ENCODE data around the gene RBM33.

The RBM33 gene

DNA sequence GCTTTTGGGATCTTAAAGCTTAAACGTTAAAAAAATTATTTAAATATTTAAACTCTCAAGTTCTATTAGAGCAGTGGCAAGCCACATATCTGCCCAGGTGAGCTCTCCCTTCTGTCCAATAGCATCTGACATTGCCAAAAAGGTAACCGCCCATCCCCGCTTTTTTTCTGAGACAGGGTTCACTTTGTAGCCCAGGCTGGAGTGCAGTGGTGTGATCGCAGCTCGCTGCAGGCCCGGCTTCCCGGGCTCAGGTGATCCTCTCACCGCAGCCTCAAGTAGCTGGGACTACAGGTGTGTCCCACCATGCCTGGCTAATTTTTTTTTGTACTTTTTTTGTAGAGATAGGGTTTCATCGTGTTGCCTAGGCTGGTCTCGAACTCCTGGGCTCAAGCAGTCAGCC, 83.2 kb downstream of the RBM33 start:
- DNase-seq (ENCODE audit: low read depth): no peak

DNA sequence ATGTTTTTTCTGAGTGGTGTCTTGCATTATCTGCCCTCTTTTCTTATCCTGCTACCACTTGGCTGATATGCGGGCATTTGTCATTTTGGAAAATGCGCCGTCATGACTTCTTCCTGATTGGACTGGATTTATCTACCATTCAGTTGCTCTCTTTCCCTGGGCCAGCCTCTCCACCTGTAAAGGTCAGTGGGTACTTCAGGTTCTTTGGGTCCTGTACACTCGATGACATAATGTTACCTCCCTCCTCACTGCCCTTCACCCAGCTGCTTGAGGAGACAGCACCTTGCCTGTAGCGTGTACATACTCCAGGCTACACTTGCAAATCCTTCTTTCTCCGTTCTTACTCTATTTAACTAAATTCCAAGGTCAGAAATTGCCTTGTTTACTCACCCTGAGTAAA, 83.7 kb downstream of the RBM33 start:
- no peak for DNase-seq (ENCODE audit: low read depth)

DNA sequence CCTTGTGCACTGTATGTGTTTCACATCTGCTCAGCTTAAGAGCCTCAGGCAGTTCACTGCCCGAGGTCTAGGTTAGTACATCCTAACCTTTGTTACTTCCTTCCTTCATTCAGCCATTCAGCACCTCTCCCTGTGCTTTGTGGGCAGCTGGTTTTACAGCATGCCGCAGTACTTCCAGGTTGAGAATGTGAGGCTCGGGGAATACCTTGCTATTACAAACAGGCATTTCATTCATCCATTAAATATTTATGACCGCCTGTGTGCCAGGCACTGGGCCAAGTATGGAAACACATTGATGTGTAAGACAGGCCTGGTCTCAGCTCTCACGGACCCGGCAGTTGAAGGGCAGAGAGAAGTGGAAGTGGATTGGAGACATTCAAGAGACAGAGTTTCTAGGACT, 85.4 kb downstream of the RBM33 start:
- DNase-seq (ENCODE audit: low read depth): no peak

DNA sequence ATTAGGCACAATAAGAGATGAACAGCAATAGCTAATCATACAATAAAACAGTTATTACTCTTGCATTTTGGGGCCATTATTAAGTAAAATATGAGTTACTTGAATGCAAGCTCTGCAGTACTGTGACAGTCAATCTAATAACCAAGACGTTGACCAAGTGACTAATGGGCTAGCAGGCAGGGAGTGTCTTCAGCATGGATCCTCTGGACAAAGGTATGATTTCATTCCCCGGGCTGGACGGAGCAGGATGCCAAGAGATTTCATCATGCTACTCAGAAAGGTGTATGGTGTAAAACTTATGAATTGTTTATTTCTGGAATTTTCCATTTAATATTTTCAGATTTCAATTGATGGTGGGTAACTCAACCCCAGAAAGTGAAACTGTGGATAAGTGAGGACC, 86.9 kb downstream of the RBM33 start:
- no peak for DNase-seq (ENCODE audit: low read depth)

DNA sequence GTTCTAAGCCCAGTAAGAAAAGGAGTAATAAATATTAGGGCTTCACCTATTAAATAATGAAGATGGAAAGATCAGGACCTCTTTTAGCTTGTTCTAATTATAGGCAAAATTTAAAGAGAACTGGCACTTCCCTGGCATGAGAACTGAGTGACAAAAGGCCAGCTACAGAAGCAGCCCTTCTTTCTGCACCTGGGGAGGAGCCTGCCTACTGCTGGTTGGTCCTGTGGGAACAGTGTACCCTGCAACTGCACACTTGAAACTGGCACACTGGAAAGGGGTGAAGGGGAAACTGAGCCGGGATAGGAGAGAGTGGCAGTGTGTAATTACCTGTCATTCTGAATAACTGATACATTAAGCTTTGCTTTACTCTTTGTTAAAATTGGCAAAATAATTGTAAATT, 87.4 kb downstream of the RBM33 start:
- DNase-seq (ENCODE audit: low read depth): no peak

DNA sequence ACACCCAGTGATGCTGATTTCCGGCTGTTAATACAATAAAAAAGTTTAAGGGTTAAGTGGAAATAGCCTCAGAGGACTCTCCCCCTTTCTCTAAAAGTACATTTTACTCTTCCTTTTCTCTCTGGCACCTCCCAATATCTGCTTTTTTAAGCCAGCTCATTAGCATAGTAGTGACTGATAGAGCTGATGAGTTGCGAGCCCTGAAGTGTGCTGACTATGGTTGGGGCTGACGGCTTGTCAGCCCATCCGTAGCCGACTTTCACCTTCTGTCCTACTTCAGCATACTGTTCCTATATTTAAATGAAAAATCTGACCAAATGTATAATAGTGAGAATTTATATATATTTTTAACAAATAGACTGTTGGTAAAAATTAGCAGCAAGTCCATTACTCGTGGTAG, 87.8 kb downstream of the RBM33 start:
- no peak for DNase-seq (ENCODE audit: low read depth)

DNA sequence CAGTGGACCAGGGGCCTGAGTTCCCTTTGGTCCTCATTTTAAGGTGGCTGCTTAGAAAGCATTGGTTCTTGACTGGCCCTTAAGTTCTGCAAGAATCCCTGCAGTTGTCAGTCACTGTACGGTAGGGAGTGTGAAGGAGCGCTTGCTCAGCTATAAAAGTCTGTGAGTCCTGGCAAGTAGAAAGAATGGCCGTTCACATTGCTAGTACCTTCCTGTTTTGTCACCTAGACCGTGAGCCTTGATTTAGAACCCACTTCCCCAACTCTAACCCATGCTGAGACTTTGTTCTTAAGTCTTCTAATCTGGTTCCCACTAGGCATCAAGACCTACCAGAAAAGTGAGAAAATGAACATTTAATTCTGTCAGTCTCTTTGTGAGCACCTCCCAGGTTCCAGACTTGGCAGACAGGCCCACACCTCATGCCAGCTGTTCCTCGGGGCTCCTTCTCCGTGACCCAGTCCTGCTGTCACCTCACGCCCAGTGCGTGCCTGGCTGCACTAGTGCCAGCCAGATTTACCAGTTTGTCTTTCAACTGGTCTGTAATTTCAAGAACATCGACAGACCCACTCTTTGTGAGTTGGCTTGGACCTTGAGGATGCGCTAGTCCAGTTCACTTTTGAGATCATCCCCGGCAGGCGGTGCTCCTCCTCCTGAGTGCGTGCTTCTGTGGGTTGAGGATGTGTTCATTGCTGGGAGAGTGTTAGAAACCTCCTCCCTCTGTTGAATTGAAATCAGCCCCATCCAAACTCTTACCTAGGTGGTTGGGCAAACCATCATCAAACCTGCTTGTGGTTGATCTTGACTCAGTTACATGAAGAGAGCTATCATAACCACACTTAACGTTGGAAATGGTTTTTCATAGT, 89.4 kb downstream of the RBM33 start:
- DNase-seq (ENCODE audit: low read depth): no peak

DNA sequence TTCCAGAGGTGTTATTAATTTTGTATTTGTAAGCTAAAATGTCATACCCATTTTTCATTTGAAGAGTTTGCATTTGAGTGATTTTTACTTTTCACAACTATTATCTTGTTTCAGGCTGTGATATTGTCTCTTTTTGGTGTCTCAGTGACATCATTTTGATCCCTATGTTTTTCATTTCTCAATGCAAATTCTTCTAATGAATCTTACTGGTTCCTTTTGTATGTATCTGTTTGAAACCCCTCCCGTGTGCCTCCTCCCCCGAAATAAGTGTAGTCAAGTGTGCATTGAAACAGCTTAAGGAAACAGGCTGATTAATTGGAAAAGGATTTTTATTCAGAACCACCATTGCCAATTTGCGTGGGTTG, 90.0 kb downstream of the RBM33 start:
- no peak for DNase-seq (ENCODE audit: low read depth)

DNA sequence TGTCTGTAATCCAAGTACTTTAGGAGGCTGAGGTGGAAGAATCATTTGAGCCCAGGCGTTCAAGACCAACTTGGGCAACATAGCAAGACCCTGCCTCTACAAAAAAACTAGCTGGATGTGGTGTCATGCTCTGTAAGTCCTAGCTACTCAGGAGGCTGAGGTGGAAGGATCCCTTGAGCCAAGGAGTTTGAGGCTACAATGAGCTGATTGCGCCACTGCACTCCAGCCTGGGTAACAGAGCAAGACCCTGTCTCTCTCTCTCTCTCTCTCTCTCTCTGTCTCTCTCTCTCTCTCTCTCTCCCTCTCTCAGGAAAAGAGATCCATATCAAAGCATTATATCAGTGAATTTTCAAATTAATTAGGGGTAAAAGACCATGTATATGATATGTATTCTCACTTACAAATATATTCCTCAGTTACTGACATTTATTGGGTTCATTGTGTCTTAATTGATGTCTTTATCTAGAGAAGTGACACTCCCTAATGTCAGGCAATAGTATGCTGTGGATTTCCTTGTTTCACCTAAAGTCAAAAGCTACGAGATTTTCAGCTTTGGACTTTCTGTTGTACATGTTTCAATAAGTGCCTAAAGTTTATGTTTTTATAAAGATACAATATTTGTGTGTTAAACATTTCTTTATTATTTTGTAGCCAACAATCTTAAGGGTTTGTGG, 91.1 kb downstream of the RBM33 start:
- DNase-seq (ENCODE audit: low read depth): no peak

DNA sequence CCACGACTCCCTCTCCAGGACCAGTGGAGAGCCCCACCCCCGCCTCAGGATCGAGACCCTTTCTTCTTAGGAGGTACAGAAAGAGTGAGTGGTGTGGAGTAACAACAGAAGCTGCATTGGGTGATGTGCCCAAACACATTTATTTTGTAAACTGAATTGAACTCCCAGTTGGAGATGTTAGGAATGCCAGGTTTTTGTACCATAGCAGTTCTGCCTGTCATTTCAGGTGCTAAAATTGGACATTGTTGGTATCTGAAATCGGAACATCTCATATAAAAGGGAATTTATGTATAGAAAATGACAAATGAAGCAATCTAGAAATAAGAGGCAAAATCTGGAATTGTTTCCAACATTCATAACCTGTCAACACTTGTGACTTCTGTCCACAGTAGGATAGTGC, 93.1 kb downstream of the RBM33 start:
- DNase-seq (ENCODE audit: low read depth): no peak

DNA sequence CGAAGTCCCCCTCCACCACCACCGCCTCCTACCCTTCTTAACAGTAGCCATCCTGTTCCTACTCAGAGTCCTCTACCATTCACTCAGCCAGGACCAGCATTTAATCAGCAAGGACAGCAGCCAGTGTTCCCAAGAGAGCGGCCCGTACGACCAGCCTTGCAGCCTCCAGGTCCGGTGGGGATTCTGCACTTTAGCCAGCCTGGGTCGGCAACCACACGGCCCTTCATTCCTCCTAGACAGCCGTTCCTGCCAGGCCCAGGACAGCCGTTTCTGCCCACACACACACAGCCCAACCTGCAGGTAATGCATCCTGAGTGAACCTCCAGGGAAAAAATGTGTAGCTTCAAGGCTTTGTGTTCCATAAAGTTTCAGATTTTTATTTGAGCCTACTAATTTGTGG, 93.6 kb downstream of the RBM33 start:
- no peak for DNase-seq (ENCODE audit: low read depth)

DNA sequence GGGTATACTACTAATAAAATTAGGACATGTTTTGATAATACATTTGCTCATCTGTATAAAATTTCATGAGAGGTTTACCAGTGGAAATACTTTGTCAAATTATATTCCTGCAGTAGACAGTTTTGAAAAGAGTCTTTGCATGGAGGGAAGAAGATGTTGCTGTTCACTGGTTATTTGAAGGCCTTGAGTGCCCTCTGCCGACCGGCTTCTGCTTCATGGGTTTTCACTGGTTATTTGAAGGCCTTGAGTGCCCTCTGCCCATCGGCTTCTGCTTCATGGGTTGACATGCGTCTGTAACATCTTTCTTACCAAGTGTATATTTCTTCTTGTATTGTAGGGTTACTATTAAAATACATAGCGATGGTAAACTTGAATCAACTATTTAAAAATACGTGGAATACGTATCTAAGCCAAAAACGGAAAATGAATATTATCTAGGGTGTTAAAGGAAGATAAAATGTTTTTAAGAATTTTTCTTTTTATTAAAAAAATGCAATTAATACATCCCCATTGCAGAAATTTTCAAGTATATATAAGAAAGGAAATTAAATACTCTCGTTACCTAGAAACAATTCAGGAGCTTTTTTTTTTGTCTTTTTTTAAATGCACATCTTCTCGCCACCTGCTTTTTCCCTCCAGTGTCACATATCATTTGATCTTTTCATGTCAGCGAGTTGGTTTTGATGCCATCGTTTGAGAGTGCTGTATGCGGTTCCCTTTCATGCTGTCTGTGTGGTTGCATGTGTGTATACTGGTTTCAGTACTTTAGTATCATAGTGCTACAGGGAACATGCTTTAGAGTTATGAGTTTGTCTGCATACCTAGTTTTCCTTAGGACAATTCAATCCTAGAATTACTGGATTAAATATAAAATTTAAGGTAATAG, 94.4 kb downstream of the RBM33 start:
- DNase-seq (ENCODE audit: low read depth): no peak

DNA sequence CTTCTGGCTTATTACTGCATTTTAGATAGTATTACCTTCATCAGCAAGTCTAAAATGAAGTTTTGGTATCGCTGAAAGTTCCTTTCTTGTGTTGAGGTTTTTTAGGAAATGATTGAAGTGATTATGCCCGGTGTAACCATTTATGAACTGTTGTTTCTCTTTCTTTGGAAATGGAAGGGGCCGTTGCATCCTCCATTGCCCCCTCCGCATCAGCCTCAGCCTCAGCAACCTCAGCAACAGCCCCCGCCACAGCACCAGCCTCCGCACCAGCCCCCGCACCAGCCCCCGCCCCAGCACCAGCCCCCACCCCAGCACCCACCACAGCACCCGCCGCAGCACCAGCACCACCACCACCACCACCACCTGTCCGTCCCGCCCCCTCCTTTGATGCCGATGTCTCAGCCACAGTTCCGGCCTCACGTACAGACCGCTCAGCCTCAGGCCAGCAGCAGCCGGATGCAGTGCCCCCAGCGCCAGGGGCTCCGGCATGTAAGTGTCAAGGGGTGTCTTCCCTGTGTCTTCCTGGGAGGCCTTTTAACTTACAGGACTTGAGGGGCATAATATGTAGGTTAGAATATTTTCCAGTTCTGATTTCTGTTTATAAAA, 95.2 kb downstream of the RBM33 start:
- no peak for DNase-seq (ENCODE audit: low read depth)

DNA sequence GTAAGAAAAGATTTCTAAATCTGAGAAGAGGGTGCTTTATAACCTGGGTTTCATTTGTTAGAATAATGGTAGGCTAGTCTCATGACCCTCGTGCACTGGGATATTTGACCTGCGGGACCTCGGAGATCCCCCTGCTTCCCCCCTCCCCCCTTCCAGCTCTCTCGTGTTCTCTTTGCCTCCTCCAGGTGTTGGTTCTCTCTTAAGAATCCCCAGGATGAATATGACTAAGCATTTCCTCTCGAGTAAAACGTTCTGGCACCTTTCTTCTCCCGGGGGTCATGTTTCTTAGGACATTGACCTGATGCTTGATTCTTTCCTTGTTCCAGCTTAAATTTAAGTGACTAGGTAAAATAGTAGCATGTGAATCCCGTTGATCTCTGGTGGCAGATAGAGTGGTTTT, 96.6 kb downstream of the RBM33 start:
- DNase-seq (ENCODE audit: low read depth): no peak

DNA sequence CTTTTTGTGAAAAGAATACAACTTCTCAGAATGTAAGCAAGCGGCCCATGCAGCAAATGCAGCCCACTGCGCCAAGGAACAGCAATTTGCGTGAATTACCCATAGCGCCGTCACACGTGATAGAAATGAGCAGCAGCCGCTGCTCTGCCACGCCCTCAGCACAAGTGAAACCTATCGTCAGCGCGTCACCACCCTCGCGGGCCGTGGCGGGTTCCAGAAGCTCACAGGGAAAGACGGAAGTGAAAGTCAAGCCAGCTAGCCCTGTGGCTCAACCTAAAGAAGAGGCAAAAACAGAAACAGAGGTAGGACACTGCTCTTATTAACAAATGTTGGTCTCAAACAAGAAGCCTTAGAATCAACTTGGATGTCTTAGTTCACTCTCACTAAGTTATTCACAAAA, 97.3 kb downstream of the RBM33 start:
- DNase-seq (ENCODE audit: low read depth): no peak

DNA sequence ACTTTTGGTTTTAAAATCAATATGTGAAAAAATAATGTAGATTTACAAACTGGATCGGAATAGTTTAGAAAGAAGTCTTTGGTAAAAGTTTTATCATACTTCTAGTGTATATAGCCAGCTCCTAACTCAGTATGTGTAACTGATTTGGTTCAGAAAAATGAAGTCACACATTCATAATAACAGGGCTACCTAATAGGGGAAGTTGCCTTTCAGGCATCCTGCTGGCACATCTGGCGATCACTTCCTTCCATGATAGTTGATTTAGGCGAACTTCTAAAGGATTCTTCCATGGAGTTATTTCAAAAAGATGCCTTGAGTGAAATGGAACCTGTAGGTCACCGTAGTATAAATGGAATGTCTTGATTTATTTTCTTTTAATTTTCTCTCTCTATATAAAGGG, 98.7 kb downstream of the RBM33 start:
- DNase-seq (ENCODE audit: low read depth): no peak

DNA sequence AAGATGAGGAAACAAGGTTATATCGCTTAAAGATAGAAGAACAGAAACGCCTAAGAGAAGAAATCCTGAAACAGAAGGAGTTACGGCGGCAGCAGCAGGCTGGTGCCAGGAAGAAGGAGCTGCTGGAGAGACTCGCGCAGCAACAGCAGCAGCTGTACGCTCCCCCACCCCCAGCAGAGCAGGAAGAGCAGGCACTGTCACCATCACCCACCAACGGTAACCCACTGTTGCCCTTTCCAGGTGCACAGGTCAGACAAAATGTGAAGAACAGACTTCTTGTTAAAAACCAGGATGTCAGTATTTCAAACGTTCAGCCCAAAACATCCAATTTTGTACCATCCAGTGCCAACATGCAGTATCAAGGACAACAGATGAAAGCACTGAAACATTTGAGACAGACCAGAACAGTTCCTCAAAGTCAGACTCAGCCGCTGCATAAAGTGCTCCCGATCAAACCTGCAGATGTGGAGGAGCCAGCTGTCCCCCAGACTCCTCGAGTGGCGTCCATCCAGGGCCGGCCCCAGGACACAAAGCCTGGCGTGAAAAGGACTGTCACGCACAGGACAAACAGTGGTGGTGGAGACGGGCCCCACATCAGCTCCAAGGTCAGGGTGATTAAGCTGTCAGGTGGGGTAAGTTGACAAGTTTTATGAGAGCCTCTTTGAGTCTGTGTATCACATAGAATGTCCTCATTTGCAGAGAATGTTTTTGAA, 100.7 kb downstream of the RBM33 start:
- DNase-seq (ENCODE audit: low read depth): no peak

DNA sequence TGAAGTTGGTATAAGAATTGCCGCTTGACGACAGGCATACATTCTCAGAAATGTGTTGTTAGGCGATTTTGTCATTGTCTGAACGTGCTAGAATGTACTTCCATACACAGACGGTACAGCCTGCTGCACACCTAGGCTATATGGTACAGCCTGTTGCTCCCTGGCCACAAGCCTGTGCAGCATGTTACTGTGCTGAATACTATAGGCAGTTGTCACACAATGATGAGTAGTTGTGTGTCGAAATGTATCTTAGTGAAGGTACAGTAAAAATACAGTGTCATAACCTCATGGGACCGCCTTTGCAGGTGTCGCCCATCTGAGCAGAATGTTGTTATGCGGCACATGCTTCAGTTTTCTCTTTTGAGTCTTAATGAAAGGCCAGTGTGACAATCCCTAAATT, 101.3 kb downstream of the RBM33 start:
- DNase-seq (ENCODE audit: low read depth): no peak

DNA sequence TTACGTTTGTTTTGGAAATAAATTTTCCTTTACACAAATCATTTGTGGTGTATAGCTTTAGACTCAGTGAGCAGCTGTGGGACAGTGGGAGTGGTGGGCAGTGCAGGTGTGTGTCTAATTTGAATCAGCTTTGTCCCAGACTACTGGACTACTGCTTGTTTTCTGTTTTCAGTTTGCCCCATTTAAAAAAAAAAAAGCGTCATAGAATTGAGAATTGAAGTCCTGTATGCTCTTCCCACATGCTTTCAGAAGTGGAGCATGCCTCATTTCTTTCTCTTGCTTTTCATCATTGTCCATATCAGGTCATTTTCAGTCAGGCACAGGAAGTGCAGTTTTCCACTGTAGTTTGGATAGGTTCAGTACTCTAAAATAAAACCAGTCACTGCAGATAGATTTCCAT, 101.7 kb downstream of the RBM33 start:
- no peak for DNase-seq (ENCODE audit: low read depth)

DNA sequence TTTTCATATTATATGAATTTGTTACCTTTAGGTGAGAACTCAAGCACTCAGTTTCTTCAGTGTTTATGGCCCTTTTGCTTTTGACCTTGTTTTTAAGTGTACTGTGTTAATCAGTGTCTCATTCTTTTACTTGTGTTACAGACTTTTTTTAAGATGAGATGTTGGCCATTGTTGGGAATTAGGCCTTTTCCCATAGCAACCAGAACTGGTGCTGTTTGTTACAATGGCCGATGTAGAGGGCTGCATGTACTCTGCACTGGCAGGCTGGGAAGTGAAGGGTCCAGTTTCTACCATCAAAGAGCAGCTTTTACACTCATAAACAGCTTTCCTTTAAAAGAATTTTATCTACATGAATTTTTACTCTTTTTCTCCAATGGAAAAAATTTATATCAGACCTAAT, 102.7 kb downstream of the RBM33 start:
- DNase-seq (ENCODE audit: low read depth): no peak

DNA sequence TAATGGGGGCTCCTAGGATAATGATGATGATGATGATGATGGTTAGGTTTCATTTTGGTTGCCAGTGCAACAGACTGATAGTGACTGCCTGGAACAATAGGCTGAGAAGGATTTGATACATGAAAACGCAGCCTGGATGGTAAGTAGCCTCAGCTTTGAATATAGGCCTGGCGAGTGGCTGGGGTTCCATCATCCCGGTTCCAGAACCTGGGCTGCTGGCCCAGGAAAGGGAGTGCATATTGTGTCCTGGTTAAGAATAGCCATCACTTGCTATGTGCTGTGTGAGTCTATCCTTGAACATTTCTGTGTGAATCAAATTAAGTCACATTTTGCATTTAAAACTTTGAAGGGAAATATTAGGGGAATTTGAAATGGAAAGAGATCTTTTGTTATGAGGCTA, 105.1 kb downstream of the RBM33 start:
- DNase-seq (ENCODE audit: low read depth): no peak
